WTC11 (cell line): ENCODE data around the gene GJD4. TPM values are rescaled to one million over a fixed set of nuclear protein-coding genes. Genes with fewer than 3 reads are reported as not detected.

ENCODE experiments used
- ATAC-seq: fragments of 200-7000 bp; cut with Tn5 transposase; 2 replicates; pipeline ENCODE4 v1.10.0; 2021; ENCODE audit warnings: mild to moderate bottlenecking, moderate library complexity
- CTCF ChIA-PET: fragments of 300-600 bp; sonication (Branson Sonifier 250); formaldehyde crosslinking; loops from one replicate; lab custom pipeline; 2021; ENCODE audit warnings: antibody characterized with exemption; lab: Charles Lee
- POLR2A ChIA-PET: fragments of 350-600 bp; sonication (Branson Sonifier 250); formaldehyde crosslinking; loops from one replicate; lab custom pipeline; 2021; ENCODE audit warnings: antibody characterized with exemption; lab: Charles Lee
- DNase-seq: peaks from one replicate; pipeline ENCODE4 v3.0.0; 2021; ENCODE audit warnings: low spot score
- H3K27ac Mint-ChIP-seq: 2 replicates; pipeline ENCODE4 v1.8.0; 2021; ENCODE audit warnings: mixed read lengths
- H3K27me3 Mint-ChIP-seq: 2 replicates; pipeline ENCODE4 v1.8.0; 2021; ENCODE audit warnings: low read depth, mild to moderate bottlenecking, moderate library complexity, mixed read lengths
- H3K36me3 Mint-ChIP-seq: 2 replicates; pipeline ENCODE4 v1.8.0; 2021; ENCODE audit warnings: mixed read lengths
- H3K4me1 Mint-ChIP-seq: 2 replicates; pipeline ENCODE4 v1.8.0; 2022; ENCODE audit warnings: mixed read lengths
- H3K4me3 Mint-ChIP-seq: 2 replicates; pipeline ENCODE4 v1.8.0; 2021; ENCODE audit warnings: mild to moderate bottlenecking, moderate library complexity, mixed read lengths
- H3K9me3 Mint-ChIP-seq: 2 replicates; pipeline ENCODE4 v1.8.0; 2021; ENCODE audit warnings: mixed read lengths
- ATF1 ChIP-seq: sonication (generic); formaldehyde crosslinking; IDR thresholded peaks from 2 replicates; pipeline ENCODE4 v1.8.1; 2023; ENCODE audit warnings: mild to moderate bottlenecking, moderate library complexity, missing genetic modification reagents
- CDX4 ChIP-seq: fragments of 250-450 bp; sonication (Bioruptor Pico); IDR thresholded peaks from 2 replicates; pipeline ENCODE4 v1.9.0; 2021; ENCODE audit warnings: moderate library complexity, mild to moderate bottlenecking, inconsistent platforms, borderline replicate concordance
- CREM ChIP-seq: sonication (generic); formaldehyde crosslinking; IDR thresholded peaks from 2 replicates; pipeline ENCODE4 v1.8.1; 2022; ENCODE audit warnings: mild to moderate bottlenecking, missing genetic modification reagents, moderate library complexity
- CTCF ChIP-seq: fragments of 200-600 bp; IDR thresholded peaks from 2 replicates; pipeline ENCODE4 v1.8.0; 2022; ENCODE audit warnings: antibody characterized with exemption
- ESRRA ChIP-seq: sonication (generic); formaldehyde crosslinking; IDR thresholded peaks from 2 replicates; pipeline ENCODE4 v1.8.1; 2022; ENCODE audit warnings: mild to moderate bottlenecking, missing genetic modification reagents, borderline replicate concordance
- ETV6 ChIP-seq: sonication (generic); formaldehyde crosslinking; IDR thresholded peaks from 2 replicates; pipeline ENCODE4 v1.8.1; 2022; ENCODE audit warnings: mild to moderate bottlenecking, missing genetic modification reagents
- FOXJ3 ChIP-seq: sonication (generic); formaldehyde crosslinking; IDR thresholded peaks from 2 replicates; pipeline ENCODE4 v1.9.0; 2021; ENCODE audit warnings: missing genetic modification reagents, mild to moderate bottlenecking, borderline replicate concordance
- FOXP1 ChIP-seq: sonication (generic); formaldehyde crosslinking; IDR thresholded peaks from 2 replicates; pipeline ENCODE4 v1.8.0; 2022; ENCODE audit warnings: missing genetic modification reagents, mild to moderate bottlenecking, moderate library complexity, borderline replicate concordance
- GRHL2 ChIP-seq: fragments of 250-450 bp; sonication (Bioruptor Pico); IDR thresholded peaks from 2 replicates; pipeline ENCODE4 v1.8.0; 2022; ENCODE audit warnings: mild to moderate bottlenecking, moderate library complexity; ENCODE audit not compliant: insufficient replicate concordance, severe bottlenecking
- JAZF1 ChIP-seq: fragments of 250-450 bp; sonication (Bioruptor Pico); IDR thresholded peaks from 2 replicates; pipeline ENCODE4 v1.9.0; 2021; ENCODE audit warnings: moderate library complexity, mild to moderate bottlenecking, inconsistent platforms
- JUN ChIP-seq: sonication (generic); formaldehyde crosslinking; IDR thresholded peaks from 2 replicates; pipeline ENCODE4 v1.8.0; 2023; ENCODE audit warnings: mild to moderate bottlenecking, missing genetic modification reagents
- KAT7 ChIP-seq: sonication (generic); formaldehyde crosslinking; IDR thresholded peaks from 2 replicates; pipeline ENCODE4 v1.8.1; 2023; ENCODE audit warnings: missing genetic modification reagents, mild to moderate bottlenecking, borderline replicate concordance
- NFYB ChIP-seq: sonication (generic); formaldehyde crosslinking; conservative IDR thresholded peaks from 2 replicates; pipeline ENCODE4 v1.8.0; 2022; ENCODE audit warnings: low read depth, missing genetic modification reagents
- NR1H2 ChIP-seq: sonication (generic); formaldehyde crosslinking; IDR thresholded peaks from 2 replicates; pipeline ENCODE4 v1.9.0; 2021; ENCODE audit warnings: mild to moderate bottlenecking, moderate library complexity, missing genetic modification reagents
- SMAD4 ChIP-seq: sonication (generic); formaldehyde crosslinking; IDR thresholded peaks from 2 replicates; pipeline ENCODE4 v1.8.0; 2022; ENCODE audit warnings: mild to moderate bottlenecking, missing genetic modification reagents
- SOX15 ChIP-seq: fragments of 250-450 bp; sonication (Bioruptor Pico); IDR thresholded peaks from 2 replicates; pipeline ENCODE4 v1.9.0; 2021; ENCODE audit warnings: mild to moderate bottlenecking
- TEAD4 ChIP-seq: sonication (generic); formaldehyde crosslinking; IDR thresholded peaks from 2 replicates; pipeline ENCODE4 v1.8.0; 2022; ENCODE audit warnings: mild to moderate bottlenecking, missing genetic modification reagents
- TP53 ChIP-seq: sonication (generic); formaldehyde crosslinking; IDR thresholded peaks from 2 replicates; pipeline ENCODE4 v1.8.1; 2023; ENCODE audit warnings: mild to moderate bottlenecking, missing genetic modification reagents
- ZBTB43 ChIP-seq: sonication (generic); formaldehyde crosslinking; IDR thresholded peaks from 2 replicates; pipeline ENCODE4 v1.8.1; 2023; ENCODE audit warnings: mild to moderate bottlenecking, missing genetic modification reagents
- ZNF121 ChIP-seq: sonication (generic); formaldehyde crosslinking; IDR thresholded peaks from 2 replicates; pipeline ENCODE4 v1.8.0; 2023; ENCODE audit warnings: missing genetic modification reagents
- ZNF232 ChIP-seq: sonication (generic); formaldehyde crosslinking; IDR thresholded peaks from 2 replicates; pipeline ENCODE4 v1.8.0; 2022; ENCODE audit warnings: mild to moderate bottlenecking, missing genetic modification reagents
- ZNF263 ChIP-seq: sonication (generic); formaldehyde crosslinking; IDR thresholded peaks from 2 replicates; pipeline ENCODE4 v1.8.1; 2022; ENCODE audit warnings: low read depth, mild to moderate bottlenecking, moderate library complexity, missing genetic modification reagents
- ZNF396 ChIP-seq: fragments of 250-450 bp; sonication (Bioruptor Pico); IDR thresholded peaks from 2 replicates; pipeline ENCODE4 v1.8.0; 2021; ENCODE audit warnings: mild to moderate bottlenecking, moderate library complexity, borderline replicate concordance
- ZNF416 ChIP-seq: fragments of 250-450 bp; sonication (Bioruptor Pico); IDR thresholded peaks from 2 replicates; pipeline ENCODE4 v1.9.0; 2021; ENCODE audit warnings: mild to moderate bottlenecking, inconsistent platforms
- ZNF512 ChIP-seq: sonication (generic); formaldehyde crosslinking; IDR thresholded peaks from 2 replicates; pipeline ENCODE4 v1.8.1; 2022; ENCODE audit warnings: missing genetic modification reagents, borderline replicate concordance
- total RNA-seq: library from RNA; stranded (reverse); gene quantifications from 3 replicates; pipeline ENCODE4 v1.2.3, GENCODE V29; 2021

Gene GJD4
- total RNA-seq, 1 experiment from 2014 or later = not detected

- DNase-seq (no peak), ATAC-seq (no peak)
- H3K4me1 Mint-ChIP-seq = peaks cover 14% of the 10 kb centered on the region
- TF ChIP-seq FOXP1 (no peak), SMAD4 (no peak), ATF1 (CRISPR knock-in tag) (no peak), ESRRA (CRISPR knock-in tag) (no peak), ETV6 (CRISPR knock-in tag) (no peak), ZNF121 (no peak), SOX15 (CRISPR knock-in tag) (no peak), JAZF1 (CRISPR knock-in tag) (no peak), FOXJ3 (CRISPR knock-in tag) (no peak), TP53 (CRISPR knock-in tag) (no peak), ZNF263 (CRISPR knock-in tag) (no peak), CDX4 (no peak), NR1H2 (CRISPR knock-in tag) (no peak), ZNF416 (CRISPR knock-in tag) (no peak), ZNF396 (CRISPR knock-in tag) (no peak), TEAD4 (no peak)
- POLR2A ChIA-PET = no interaction called here
- CTCF ChIA-PET = interaction anchor here (1.5 kb wide), 1 partner anchor 42 kb away, joined by 3 read pairs; no protein-coding TSS in a partner anchor
- peaks cover 13% of the 10 kb centered on the region for H3K36me3 Mint-ChIP-seq
- H3K4me3 Mint-ChIP-seq = no peak overlapping the region
- H3K9me3 Mint-ChIP-seq = no peaks in the 10 kb centered on the region
- H3K27ac Mint-ChIP-seq = no peak overlapping the region
- H3K27me3 Mint-ChIP-seq = no peaks in the 10 kb centered on the region
Measured at GRCh38 chr10:35569836-35570235, 35.3 kb upstream of the GJD4 start.

GRCh38 chr10:35570397-35570796 is 34.7 kb upstream of the GJD4 start:
- TF ChIP-seq KAT7 (CRISPR knock-in tag) = no peak
- no peak for TF ChIP-seq NFYB (CRISPR knock-in tag)
- no peak for TF ChIP-seq ZNF232 (CRISPR knock-in tag)
- no peak for TF ChIP-seq JUN (CRISPR knock-in tag)
- no peak for TF ChIP-seq CREM (CRISPR knock-in tag)
- H3K4me3 Mint-ChIP-seq = no peak overlapping the region
- H3K36me3 Mint-ChIP-seq = peaks cover 13% of the 10 kb centered on the region
- H3K27me3 Mint-ChIP-seq = no peaks in the 10 kb centered on the region
- peaks cover 14% of the 10 kb centered on the region for H3K4me1 Mint-ChIP-seq
- no peak for ATAC-seq
- ChIA-PET CTCF (interaction anchor here (0.6 kb wide), 1 partner anchor 375 kb away, joined by 3 read pairs; no protein-coding TSS in a partner anchor), POLR2A (no interaction called here)
- H3K27ac Mint-ChIP-seq = no peak overlapping the region
- no peaks in the 10 kb centered on the region for H3K9me3 Mint-ChIP-seq
- DNase-seq = no peak

GRCh38 chr10:35572583-35572982 is 32.6 kb upstream of the GJD4 start:
- Mint-ChIP-seq H3K4me3 (no peak overlapping the region), H3K27me3 (no peaks in the 10 kb centered on the region), H3K9me3 (peaks cover 4% of the 10 kb centered on the region), H3K36me3 (no peaks in the 10 kb centered on the region; the same call in 1 of the 2 replicates), H3K27ac (no peak overlapping the region)
- ChIA-PET CTCF (no interaction called here), POLR2A (no interaction called here)
- ATAC-seq (no peak), DNase-seq (no peak)
- TF ChIP-seq CTCF (no peak), ZBTB43 (CRISPR knock-in tag) (no peak), ZNF512 (CRISPR knock-in tag) (no peak), FOXP1 (no peak), GRHL2 (CRISPR knock-in tag) (no peak)
- TF ChIP-seq, all 79 proteins: peak for 0
- peaks cover 14% of the 10 kb centered on the region for H3K4me1 Mint-ChIP-seq
